CMK (cell line): ENCODE measurements around the gene C15orf62.

Source experiments
- DNase-seq: peaks from one replicate; pipeline ENCODE4 v3.0.0-alpha.2; 2010; ENCODE audit warnings: low read depth

The C15orf62 gene, protein sequence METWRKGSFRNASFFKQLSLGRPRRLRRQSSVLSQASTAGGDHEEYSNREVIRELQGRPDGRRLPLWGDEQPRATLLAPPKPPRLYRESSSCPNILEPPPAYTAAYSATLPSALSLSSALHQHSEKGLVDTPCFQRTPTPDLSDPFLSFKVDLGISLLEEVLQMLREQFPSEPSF

DNA sequence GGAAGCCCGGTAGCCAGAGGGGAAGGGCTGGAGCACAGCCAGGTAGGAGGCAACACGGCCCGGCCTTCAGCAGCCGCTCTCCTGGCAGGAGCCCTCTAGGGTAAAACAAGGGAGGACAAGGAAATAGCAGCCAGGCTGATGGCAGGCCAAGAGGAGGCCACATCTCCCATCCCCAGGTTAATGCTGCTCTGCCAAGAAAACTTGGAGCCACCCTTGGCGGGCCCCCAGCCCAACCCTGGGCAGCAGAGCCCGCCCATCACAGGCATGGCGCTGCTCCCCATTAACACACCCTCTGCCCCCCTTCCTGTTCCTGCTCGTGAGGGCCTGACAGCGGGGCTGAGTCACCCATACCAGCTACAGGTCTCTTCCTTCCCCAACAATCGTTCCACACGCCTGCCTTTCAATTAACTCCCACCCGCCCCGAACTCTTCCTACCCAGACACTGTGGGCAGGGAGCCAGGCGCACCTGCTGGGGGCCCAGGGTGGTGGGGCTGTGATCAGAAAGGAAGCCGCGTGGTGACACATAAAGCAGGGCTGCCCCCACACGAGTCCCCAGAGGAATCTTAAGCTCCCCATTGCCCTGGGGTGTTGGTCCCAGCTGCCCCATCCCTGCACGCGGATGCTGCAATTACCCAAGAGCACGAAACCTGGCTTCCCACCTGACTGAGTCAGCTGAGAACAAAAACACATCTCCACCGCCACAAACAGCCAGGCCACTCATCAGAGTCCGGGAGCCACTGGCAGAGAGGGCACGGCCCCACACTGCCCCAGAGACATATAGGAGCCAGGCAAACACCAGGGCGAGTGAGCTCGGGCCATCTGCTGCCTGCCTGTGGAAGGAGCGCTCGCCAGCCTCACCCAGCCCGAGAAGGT lies at the start of gene C15orf62:
Gene C15orf62 (plus strand): TSS at position 707 of the 873 bp plus-strand sequence. CDS start 516 bp downstream, outside the sequence.
- DNase-seq = no peak

DNA sequence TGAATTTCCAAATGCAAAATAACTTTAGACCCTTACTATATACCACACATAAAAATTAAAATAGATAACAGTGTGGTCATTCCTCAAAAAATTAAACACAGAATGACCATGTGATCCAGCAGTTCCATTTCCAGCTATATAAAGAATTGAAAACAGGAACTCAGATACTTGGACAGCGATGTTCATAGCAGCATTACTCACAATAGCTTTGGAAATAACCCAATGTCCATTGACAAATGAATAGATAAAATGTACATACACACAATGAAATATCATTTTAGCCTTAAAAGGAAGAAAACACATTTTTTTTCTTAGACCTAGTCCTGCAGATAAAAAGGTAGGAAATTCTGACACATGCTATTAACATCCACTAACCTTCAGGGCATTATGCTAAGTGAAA lies 48.1 kb upstream of the C15orf62 start:
- DNase-seq = no peak

DNA sequence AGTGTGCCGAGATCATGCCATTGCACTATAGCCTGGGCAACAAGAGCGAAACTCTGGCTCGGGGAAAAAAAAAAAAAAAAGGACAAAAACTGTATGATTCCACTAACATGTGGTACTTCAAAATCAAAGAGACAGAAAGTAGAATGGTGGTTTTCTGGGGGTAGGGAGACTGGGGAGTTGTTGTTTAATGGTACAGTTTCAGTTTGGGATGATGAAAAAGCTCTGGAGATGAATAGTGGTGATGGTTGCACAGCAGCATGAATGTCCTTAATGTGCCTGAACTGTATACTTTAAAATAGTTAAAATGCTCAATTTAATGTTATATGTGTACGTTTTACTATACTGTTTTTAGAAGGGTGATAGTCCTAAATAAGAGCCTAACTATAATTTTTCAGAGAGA lies 47.4 kb upstream of the C15orf62 start:
- DNase-seq = no peak

DNA sequence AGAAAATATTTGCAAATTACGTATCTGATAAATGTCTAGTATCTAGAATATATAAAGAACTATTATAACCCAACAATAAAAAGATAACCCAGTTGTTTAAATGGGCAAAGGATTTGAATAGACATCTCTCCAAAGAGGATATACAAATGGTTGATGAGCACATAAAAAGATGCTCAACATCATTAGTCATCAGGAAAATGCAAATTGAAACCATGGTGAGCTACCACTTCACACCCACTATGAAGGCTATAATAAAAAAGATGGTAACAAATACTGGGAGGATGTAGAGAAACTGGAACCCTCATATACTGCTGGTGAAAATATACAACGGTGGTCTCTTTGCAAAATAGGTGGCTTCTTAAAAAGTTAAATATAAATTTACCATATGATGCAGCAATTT lies 46.8 kb upstream of the C15orf62 start:
- no peak for DNase-seq

DNA sequence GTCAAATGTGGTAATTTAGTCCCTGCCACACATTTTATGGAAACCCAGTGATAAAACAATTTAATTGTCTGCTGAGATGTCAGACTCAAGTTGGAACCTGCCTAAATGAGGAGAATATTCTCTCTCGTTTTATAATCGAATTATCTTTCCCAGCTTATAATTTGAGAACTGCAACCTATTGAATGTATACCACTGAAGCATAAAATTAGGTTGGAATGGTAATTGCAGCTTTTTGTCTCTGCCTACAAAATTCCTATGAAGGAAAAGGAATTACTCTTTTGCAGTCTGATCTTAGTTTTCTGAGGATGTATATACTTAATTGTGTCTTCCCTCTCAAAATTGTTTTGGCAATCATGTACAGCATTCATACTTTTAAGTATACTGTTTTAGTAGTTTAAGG lies 45.9 kb upstream of the C15orf62 start:
- DNase-seq = no peak

DNA sequence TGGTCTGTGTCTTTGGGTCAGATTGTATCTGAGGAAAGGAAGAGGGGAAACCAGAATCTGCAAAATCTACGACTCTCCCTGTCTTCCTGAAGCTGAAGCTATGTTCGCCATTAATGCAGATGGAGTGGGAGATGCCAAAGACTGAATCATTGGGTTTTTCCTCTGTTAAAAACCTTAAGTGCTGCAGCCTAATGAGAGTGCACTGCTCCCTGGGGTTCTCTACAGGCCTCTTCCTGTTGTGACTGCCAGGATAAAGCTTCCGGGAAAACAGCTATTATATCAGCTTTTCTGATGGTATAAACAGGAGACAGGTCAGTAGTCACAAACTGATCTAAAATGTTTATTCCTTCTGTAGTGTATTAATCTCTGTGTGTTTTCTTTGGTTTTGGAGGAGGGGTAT lies 38.7 kb upstream of the C15orf62 start:
- DNase-seq = no peak

DNA sequence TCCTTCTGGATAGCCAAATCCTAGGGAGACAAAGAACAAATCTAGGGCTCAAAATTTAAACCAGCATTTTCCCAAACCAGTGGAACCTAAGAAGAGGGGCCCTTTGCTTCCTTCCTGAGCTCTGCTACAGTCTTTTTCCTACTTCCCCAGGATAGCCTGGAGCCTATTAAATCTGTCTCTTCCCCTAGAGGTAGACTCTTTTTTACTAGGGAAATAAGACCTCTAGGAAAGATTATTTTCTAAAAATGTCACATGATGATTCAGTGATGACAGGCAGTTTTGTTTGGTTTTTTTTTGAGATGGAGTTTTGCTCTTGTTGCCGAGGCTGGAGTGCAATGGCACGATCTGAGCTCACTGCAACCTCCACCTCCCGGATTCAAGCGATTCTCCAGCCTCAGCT lies 33.2 kb upstream of the C15orf62 start:
- DNase-seq = no peak

DNA sequence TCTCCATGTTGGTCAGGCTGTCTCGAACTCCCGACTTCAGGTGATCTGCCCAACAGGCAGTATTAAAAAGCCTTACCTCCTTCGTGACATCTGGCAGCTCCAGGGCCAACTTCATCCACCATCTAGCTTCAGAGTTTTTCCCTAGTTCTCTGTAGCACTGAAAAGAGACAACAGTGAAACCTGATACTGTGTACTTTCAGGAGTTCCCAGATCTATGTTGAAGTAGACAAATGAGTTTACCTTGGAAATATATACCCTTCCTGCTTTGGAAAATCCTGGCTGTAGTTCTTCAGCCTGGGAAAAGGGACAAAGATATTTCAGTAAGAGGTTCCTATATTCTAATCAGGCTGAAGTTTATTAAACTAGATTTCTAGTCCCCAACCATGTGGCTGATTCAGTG lies 32.7 kb upstream of the C15orf62 start:
- DNase-seq = no peak

DNA sequence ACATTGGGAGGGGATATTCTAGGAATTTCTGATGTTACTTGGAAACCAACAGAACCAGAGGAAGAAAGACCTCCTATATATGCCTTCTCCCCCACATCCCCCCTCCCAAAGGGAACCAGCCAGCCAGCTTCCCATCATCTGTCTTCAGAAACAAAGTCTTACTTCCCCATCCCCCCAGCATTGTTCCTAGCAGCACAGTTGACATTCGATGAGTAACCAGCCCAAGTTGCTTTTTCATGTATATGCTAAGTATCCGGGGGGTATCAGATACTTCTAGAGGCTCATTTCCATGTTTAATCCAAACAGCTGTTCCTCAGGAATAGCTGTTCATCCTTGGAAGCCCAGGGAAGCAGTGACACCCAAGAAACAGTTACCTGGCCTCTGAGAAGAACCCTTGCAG lies 30.7 kb upstream of the C15orf62 start:
- DNase-seq = no peak

DNA sequence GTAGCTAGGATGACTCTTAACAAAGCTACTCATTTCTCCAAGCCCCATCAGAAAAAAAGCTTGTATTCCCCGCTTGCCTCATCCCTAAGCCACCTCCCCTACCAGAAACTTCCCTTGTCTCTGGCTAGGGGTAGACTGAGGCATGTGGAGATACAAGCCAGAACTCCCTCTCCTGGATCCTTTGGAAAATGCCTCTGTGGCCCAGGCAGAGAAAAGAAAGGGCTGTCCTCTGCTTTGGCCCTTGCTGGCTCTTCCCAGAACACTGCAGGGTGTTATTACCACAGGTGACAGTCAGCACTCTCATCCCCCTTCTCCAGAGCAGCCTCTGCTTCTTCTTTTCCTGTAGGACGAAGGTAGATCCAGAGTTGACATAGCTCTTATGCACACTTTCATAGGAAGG lies 29.9 kb upstream of the C15orf62 start:
- no peak for DNase-seq

DNA sequence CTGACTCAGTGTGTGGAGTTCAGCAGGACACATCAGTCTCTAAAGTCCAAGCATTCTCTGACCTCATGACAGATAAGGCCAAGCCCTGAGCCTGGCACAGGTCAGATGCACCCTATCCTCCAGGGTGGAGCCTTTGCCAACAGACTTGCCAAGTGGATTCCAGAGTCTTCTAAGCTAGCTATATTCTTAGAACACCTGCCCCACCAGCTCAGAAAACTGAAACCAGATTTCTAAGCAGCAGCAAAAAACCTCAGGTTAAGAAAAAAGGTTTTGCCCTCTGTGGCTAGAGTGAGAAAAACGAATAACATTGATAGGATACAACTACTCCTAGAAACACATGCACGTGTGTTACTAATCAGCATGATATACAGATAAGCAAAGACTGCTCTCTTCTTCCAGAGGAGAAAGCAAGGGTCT lies 26.3 kb upstream of the C15orf62 start:
- no peak for DNase-seq

DNA sequence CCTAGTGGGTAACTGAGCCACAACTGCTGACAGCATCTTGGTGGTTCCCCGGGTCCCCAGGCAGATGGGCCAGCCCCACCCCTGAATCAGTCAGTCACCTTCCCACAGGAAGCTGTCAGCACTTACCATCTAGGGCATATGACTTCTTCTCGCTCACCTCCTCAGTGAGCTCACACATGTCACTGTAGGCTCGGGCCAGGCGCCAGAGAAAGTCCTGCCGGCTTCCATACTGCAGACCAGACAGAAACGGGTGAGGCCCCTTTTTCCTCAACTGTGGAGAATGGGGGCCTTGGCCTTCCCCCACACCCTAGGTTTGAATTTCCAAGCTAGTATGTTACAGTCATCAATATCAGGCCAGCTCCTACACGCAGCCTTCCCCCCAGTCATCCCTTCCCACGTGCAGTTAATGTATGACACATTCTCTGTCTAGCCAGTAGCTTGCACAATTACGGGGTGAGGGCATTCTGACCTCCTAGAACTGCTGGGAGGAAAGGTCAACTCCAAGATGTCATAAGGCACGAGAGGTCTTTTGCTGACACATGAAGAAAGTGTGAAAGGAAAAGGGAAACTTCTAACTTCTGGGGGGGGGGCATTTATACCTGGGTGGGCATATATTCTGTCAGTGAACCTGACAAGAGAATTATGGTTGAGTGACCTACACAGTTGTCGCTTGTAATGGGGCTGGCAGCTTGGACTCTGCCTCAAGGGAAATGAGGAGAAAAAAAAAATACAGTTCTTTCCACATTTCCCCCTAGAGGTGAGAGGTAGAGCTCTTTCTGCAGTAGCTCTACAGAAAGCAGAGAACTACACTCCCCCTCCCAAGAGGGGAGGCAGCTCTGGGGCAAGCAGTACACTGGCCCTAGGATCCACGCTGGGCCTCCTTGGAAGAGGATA lies 25.6 kb upstream of the C15orf62 start:
- DNase-seq = no peak

DNA sequence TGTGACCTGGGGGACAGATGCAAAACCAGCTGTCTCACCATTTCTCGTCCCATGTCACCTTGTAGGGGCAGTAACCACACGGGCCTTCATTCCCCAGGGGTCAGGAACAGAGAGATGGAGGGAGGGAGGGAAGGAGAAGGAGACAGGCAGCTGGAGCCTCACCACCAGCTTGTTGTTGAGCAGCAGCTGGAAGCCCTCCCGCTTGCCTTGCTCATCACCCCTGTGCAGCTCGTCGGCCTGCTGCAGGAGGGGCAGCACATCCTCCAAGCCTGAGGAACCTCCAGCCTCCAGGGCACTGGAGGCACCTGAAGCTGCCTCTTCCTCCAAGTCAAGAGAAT lies 25.0 kb upstream of the C15orf62 start:
- DNase-seq = no peak

DNA sequence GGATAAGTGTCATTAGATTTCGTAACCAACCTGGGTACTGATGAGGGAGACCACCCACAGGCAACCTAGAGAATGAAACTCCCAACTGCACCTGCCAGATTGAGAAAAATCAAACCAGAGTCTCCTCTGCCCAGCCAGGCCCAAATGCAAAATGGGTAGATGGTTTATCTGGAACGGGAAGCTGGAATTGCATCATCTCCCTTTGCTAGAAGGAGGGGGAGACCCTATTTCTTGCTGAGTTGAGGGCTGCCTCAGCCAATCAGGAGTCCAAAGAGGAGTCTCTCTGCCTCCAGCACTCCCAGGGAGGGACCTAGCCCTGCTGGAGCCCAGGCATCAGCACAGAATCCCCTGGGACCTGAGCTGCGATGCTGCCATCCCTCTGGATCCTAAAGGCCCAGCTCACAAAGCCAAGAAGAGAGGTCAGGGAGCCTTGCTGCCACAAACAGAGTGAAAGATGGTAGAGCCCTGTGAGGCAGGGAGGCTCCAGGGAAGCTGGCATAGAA lies 22.8 kb upstream of the C15orf62 start:
- no peak for DNase-seq

DNA sequence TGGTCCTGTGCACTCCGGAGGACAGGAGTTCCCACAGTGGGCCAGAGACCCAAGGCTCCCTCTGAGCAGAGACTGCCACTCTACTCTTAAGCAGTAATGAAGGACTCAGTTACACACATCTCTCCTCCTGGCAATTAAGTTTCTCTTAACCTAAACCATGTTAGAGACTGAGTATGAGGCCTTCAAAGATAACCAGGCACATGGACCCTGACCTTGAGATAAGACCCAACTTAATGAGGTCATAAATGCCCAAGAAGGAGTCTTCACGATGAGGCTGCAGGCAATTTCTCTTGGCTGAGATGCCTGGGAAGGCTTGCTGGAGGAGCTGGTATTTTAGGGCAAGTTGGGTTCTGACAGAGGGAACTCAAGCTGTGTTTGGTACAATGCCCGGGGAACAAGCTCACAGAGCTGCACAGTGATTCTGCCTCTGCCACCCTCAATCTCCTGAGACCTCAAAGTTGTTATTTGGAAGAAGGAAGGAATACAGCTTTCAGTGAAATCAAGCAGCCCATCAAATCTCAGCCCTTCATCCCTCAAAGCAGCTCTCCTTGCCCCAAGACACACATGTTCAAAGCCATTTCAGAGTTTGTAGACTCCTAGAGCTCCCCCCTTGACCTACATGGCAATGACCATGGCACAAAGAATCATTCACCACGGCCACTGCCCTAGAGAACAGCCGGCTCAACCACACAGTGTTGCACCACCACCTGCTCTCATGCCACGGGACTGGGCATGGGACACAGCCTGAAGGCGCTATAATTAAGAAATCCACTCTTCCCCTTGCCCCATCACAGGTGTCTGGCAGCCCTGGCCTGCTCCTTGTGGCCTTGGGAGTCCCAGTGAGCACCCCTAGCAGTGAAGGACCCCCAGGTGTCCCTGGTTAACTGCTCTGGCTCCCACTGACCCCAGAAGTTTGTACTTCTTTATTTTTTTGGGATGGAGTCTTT lies 21.8 kb upstream of the C15orf62 start:
- no peak for DNase-seq

DNA sequence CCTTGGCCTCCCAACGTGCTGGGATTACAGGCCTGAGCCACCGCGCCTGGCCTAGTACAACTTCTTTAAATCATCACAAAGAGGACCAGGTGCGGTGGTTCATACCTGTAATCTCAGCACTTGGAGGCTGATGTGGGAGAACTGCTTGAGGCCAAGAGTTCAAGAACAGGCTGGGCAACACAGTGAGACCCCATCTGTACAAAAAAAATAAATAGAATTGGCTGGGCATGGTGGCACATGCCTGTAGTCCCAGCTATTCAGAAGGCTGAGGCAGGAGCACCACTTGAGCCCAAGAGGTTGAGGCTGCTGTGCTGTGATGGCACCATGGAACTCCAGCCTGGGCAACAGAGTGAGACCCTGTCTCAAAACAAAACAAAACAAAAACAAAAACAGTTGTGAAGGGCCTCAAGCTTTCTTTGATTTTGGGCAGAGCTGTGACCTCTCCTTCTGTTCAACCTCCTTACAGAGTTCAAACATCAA lies 20.6 kb upstream of the C15orf62 start:
- no peak for DNase-seq

DNA sequence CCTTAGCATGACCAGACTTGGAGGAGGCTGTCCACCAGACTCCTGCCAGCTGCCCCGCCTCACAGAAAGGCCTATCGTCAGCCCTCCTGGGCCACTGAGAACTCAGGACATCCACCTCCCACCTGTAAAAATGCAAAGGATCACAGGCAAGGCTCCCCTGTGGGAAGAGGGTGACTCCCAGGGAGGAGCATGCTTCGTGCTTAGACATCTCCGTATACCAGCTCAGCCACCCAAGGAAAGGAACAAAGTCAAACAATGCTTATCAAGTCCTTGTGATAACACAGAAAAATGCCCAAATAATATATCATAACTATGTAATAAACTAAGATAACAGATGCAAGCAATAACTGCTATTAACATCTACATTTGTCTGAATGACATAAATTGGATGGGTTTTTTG lies 18.9 kb upstream of the C15orf62 start:
- DNase-seq = no peak

DNA sequence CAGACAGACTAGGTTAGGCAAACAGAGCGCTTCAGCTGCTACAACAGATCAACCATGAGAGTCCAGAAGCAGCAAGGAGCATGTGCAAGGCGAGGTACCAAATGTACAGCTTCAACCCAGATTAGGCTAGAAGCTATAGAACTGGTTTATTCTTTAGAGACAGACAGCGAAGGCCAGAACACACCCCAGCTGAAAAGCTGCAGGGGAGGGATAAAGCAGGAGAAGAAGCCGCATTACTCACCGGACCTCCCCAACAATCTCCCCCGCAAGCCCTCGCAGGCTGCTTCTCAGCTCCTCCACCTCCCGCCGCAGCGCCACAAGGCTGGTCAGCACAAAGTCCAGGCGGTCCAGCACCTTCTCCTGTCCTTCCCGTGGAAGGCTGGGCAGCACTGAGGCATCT lies 18.0 kb upstream of the C15orf62 start:
- no peak for DNase-seq

DNA sequence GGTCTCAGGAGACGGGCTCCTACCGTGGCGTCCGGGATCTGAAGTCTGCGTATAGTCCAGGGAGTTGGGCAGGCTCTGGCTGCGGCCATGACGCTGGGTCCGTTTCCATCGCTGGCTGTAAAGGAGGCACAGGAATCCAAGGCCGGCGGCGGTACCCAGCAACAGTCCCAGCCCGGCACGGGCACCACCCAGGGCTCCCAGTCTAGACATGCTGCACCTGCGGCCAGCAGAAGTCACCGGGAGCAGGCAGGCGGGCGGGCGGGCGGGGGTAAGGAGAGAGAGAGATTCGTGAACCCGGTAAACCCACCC lies 15.3 kb upstream of the C15orf62 start:
- no peak for DNase-seq

DNA sequence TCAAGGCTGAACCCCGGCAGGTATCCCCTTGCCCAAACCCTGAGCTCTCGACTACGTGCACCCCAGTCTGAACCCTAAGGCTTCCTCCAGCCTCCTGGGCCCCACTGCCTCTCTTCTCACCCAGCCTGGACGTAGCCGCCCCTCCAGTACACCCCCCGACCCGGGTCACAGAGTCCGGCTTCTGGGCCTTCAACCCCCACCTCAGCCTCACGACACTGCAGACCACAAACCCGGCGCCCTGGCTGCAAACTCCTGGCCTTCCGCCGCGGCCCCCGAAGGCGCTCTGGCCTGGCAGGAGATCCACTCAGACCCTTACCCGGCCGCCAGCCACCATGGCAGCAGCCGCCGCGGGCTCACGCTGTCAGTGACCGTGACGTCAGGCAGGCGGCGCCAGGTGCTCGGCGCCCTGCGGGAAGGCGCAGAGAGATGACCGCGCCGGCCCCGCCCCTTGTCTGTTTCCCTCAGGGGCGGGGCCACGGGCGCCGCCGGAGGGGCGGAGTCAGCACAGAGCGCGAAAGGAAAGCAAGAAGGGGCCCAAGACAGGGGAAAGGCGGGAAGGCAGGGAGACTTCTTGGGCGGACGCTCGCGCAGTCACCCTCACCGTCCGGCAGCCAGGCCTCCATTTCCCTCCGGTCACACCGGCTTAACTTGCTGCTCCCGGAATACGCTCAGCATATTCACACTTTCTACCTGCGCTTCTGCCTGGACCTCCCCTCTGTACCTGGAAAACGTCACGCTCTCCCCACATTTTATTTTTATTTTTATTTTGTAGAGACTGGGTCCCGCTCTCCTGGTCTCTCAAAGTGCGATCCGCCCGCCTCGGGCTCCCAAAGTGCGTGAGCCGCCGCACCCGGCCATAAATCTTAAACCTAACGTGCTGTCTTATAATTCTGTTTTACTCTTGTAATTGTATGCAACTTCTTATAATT lies 14.6 kb upstream of the C15orf62 start, which contains the start of gene RMDN3:
Gene RMDN3 (minus strand): TSS at position 372 of the 929 bp plus-strand sequence. CDS start 471 bp downstream, outside the sequence.
- peak; percentile 80 for DNase-seq
